DND-41 (cell line): ENCODE results near the gene EXOC4.

Experiments
- ATAC-seq: fragments of 200-7000 bp; cut with Tn5 transposase; 3 replicates; pipeline ENCODE4 v1.9.1; 2021; ENCODE audit warnings: low read depth; ENCODE audit not compliant: insufficient read depth
- DNase-seq: peaks from one replicate; pipeline ENCODE4 v3.0.0-alpha.2; 2020
- H2AFZ ChIP-seq: 2 replicates; pipeline ENCODE4 v1.6.0; 2012; ENCODE audit warnings: low read depth, low read length
- H3K27ac ChIP-seq: 2 replicates; pipeline ENCODE4 v1.5.1; 2012; ENCODE audit warnings: low read length, inconsistent platforms
- H3K27me3 ChIP-seq: fragments of 200-600 bp; sonication (generic); 2 replicates; pipeline ENCODE4 v1.6.0; 2012; ENCODE audit warnings: low read length, mild to moderate bottlenecking, inconsistent platforms; ENCODE audit not compliant: insufficient read depth, poor library complexity
- H3K36me3 ChIP-seq: 2 replicates; pipeline ENCODE4 v1.5.1; 2012; ENCODE audit warnings: low read length, inconsistent platforms; ENCODE audit not compliant: insufficient read depth
- H3K4me1 ChIP-seq: 2 replicates; pipeline ENCODE4 v1.5.1; 2012; ENCODE audit warnings: mild to moderate bottlenecking, low read length; ENCODE audit not compliant: insufficient read depth
- H3K4me2 ChIP-seq: 2 replicates; pipeline ENCODE4 v1.6.0; 2012; ENCODE audit warnings: mild to moderate bottlenecking, moderate library complexity, low read length, inconsistent platforms; ENCODE audit not compliant: insufficient read depth
- H3K4me3 ChIP-seq, 2 experiments: fragments of 200-600 bp in 1 of 2; shearing (Covaris generic) in 1 of 2; 2 replicates each; pipeline ENCODE4 v1.5.1; 2012 to 2016; ENCODE audit warnings: inconsistent platforms in 2 of 2, low read length in 2 of 2, mild to moderate bottlenecking in 2 of 2, low read depth in 1 of 2, moderate library complexity in 1 of 2
- H3K79me2 ChIP-seq: 2 replicates; pipeline ENCODE4 v1.6.0; 2012; ENCODE audit warnings: low read length, inconsistent platforms; ENCODE audit not compliant: insufficient read depth
- H3K9ac ChIP-seq: 2 replicates; pipeline ENCODE4 v1.6.0; 2012; ENCODE audit warnings: low read depth, mild to moderate bottlenecking, inconsistent platforms, low read length, moderate library complexity
- H3K9me3 ChIP-seq: 2 replicates; pipeline ENCODE4 v1.5.1; 2012; ENCODE audit warnings: low read length, moderate library complexity, mild to moderate bottlenecking, inconsistent platforms; ENCODE audit not compliant: insufficient read depth, severe bottlenecking
- H4K20me1 ChIP-seq: 2 replicates; pipeline ENCODE4 v1.6.0; 2012; ENCODE audit warnings: low read length; ENCODE audit not compliant: insufficient read depth
- CTCF ChIP-seq: IDR thresholded peaks from 2 replicates; pipeline ENCODE4 v1.5.1; 2012; ENCODE audit warnings: borderline replicate concordance, low read length, moderate library complexity, mild to moderate bottlenecking; ENCODE audit not compliant: poor library complexity, severe bottlenecking; ENCODE audit errors: extremely low read depth
- EZH2 ChIP-seq: IDR thresholded peaks from 3 replicates; pipeline ENCODE4 v1.6.1; 2012; ENCODE audit warnings: borderline replicate concordance, low read depth, mild to moderate bottlenecking, moderate library complexity, low read length, inconsistent platforms; ENCODE audit not compliant: severe bottlenecking

The EXOC4 gene

GRCh38 chr7:133545618-133546017, 292.7 kb downstream of the EXOC4 start:
- H2AFZ ChIP-seq, result no peak overlapping the region
- no peaks in the 10 kb centered on the region for H3K4me1 ChIP-seq
- TF ChIP-seq EZH2 (no peak), CTCF (no peak)
- no peak overlapping the region for H3K27ac ChIP-seq
- ATAC-seq, result no peak
- no peaks in the 10 kb centered on the region for H3K9me3 ChIP-seq
- no peak for DNase-seq
- no peaks in the 10 kb centered on the region for H3K27me3 ChIP-seq
- H3K4me3 ChIP-seq, result no peak overlapping the region
- H4K20me1 ChIP-seq, result no peaks in the 10 kb centered on the region
- H3K79me2 ChIP-seq, result no peaks in the 10 kb centered on the region
- no peaks in the 10 kb centered on the region for H3K36me3 ChIP-seq
- no peak overlapping the region for H3K9ac ChIP-seq
- H3K4me2 ChIP-seq, result no peak overlapping the region

- no peaks in the 10 kb centered on the region for H3K9me3 ChIP-seq
- no peak overlapping the region for H3K27ac ChIP-seq
- H3K4me1 ChIP-seq, result no peaks in the 10 kb centered on the region
- H3K4me3 ChIP-seq, result no peak overlapping the region
- H3K9ac ChIP-seq, result no peak overlapping the region
- no peaks in the 10 kb centered on the region for H4K20me1 ChIP-seq
- ATAC-seq (no peak), DNase-seq (no peak)
- TF ChIP-seq EZH2 (no peak), CTCF (no peak)
- no peaks in the 10 kb centered on the region for H3K36me3 ChIP-seq
- H3K4me2 ChIP-seq, result no peak overlapping the region
- no peaks in the 10 kb centered on the region for H3K27me3 ChIP-seq
- H3K79me2 ChIP-seq, result no peaks in the 10 kb centered on the region
- no peak overlapping the region for H2AFZ ChIP-seq
These were observed 295.1 kb downstream of the EXOC4 start for GRCh38 chr7:133547981-133548380.

- ATAC-seq (no peak), DNase-seq (no peak)
- Histone ChIP-seq H3K4me1 (no peaks in the 10 kb centered on the region), H3K27ac (no peak overlapping the region), H3K27me3 (no peaks in the 10 kb centered on the region), H3K79me2 (no peaks in the 10 kb centered on the region), H3K4me3 (no peak overlapping the region), H3K9me3 (no peaks in the 10 kb centered on the region), H3K9ac (no peak overlapping the region), H4K20me1 (no peaks in the 10 kb centered on the region), H2AFZ (no peak overlapping the region), H3K36me3 (no peaks in the 10 kb centered on the region), H3K4me2 (no peak overlapping the region)
- TF ChIP-seq EZH2 (no peak), CTCF (no peak)
These were observed 296.8 kb downstream of the EXOC4 start for GRCh38 chr7:133549633-133550032.

GRCh38 chr7:133550145-133550544, 297.3 kb downstream of the EXOC4 start:
- TF ChIP-seq CTCF (no peak), EZH2 (no peak)
- no peak overlapping the region for H3K4me2 ChIP-seq
- H3K4me1 ChIP-seq, result no peaks in the 10 kb centered on the region
- no peak for ATAC-seq
- no peaks in the 10 kb centered on the region for H3K36me3 ChIP-seq
- H3K27ac ChIP-seq, result no peak overlapping the region
- H4K20me1 ChIP-seq, result no peaks in the 10 kb centered on the region
- no peak overlapping the region for H2AFZ ChIP-seq
- H3K4me3 ChIP-seq, result no peak overlapping the region
- DNase-seq, result no peak
- H3K9ac ChIP-seq, result no peak overlapping the region
- no peaks in the 10 kb centered on the region for H3K27me3 ChIP-seq
- no peaks in the 10 kb centered on the region for H3K9me3 ChIP-seq
- H3K79me2 ChIP-seq, result no peaks in the 10 kb centered on the region
